ENCODE results near the gene TMEM120B. TPM values are rescaled to one million over a fixed set of nuclear protein-coding genes. Genes with fewer than 3 reads are reported as not detected.
"Not testable (repeated sequence)": the region's sequence is repeated elsewhere in the genome, so short reads cannot be mapped to it uniquely, and the experiment has no call there.

The TMEM120B gene
- total RNA-seq, 1 donor from 2014 or later: 3.9 TPM

GRCh38 chr12:121701667-121702277 is 10.8 kb upstream of the TMEM120B start:
- Histone ChIP-seq H3K27ac (no peak overlapping the region), H3K4me3 (no peak overlapping the region), H3K4me1 (no peaks in the 10 kb centered on the region), H3K27me3 (no peaks in the 10 kb centered on the region), H3K9me3 (no peaks in the 10 kb centered on the region), H3K36me3 (no peaks in the 10 kb centered on the region)
- intact Hi-C loops (cut with DNase I): loop anchor here (5.0 kb wide), 1 partner anchor 76 kb away; no protein-coding TSS in a partner anchor
- DNase-seq (ENCODE audit: extremely low spot score in 2 of 2): no peak
- TF ChIP-seq POLR2A (IDR thresholded peaks at IDR 0.05): no peak
- no peak for TF ChIP-seq CTCF (IDR thresholded peaks at IDR 0.05)
- TF ChIP-seq POLR2AphosphoS5 (IDR thresholded peaks at IDR 0.05; ENCODE audit: insufficient read depth in 1 of 2, low read depth in 1 of 2): no peak

GRCh38 chr12:121702944-121703343 is 9.6 kb upstream of the TMEM120B start:
- intact Hi-C loops (cut with DNase I): loop anchor here (5.0 kb wide), 1 partner anchor 74 kb away; no protein-coding TSS in a partner anchor
- no peak overlapping the region for H3K27ac ChIP-seq
- no peaks in the 10 kb centered on the region for H3K27me3 ChIP-seq
- no peak overlapping the region for H3K4me3 ChIP-seq
- TF ChIP-seq POLR2A (IDR thresholded peaks at IDR 0.05) (no peak), CTCF (IDR thresholded peaks at IDR 0.05) (no peak), POLR2AphosphoS5 (IDR thresholded peaks at IDR 0.05; ENCODE audit: insufficient read depth in 1 of 2, low read depth in 1 of 2) (no peak)
- DNase-seq (ENCODE audit: extremely low spot score in 2 of 2): no peak
- no peaks in the 10 kb centered on the region for H3K4me1 ChIP-seq
- H3K9me3 ChIP-seq: no peaks in the 10 kb centered on the region
- H3K36me3 ChIP-seq: no peaks in the 10 kb centered on the region

- no peak for DNase-seq (ENCODE audit: extremely low spot score in 2 of 2)
- Histone ChIP-seq H3K4me1 (no peaks in the 10 kb centered on the region), H3K27me3 (no peaks in the 10 kb centered on the region), H3K9me3 (no peaks in the 10 kb centered on the region), H3K4me3 (no peak overlapping the region), H3K36me3 (no peaks in the 10 kb centered on the region), H3K27ac (no peak overlapping the region)
- no peak for TF ChIP-seq POLR2A (IDR thresholded peaks at IDR 0.05)
- TF ChIP-seq POLR2AphosphoS5 (IDR thresholded peaks at IDR 0.05; ENCODE audit: insufficient read depth in 1 of 2, low read depth in 1 of 2): no peak
- TF ChIP-seq CTCF (IDR thresholded peaks at IDR 0.05): no peak
- intact Hi-C loops (cut with DNase I): loop anchor here (5.0 kb wide), 1 partner anchor 192 kb away; no protein-coding TSS in a partner anchor
These were observed 7.0 kb upstream of the TMEM120B start for GRCh38 chr12:121705514-121705913.

- no peak for DNase-seq (ENCODE audit: extremely low spot score in 2 of 2)
- Histone ChIP-seq H3K4me3 (no peak overlapping the region), H3K36me3 (no peaks in the 10 kb centered on the region), H3K4me1 (peaks cover 18% of the 10 kb centered on the region), H3K27ac (no peak overlapping the region), H3K9me3 (no peaks in the 10 kb centered on the region), H3K27me3 (no peaks in the 10 kb centered on the region)
- intact Hi-C loops (cut with DNase I): loop anchor here (5.0 kb wide), 1 partner anchor 189 kb away; no protein-coding TSS in a partner anchor
- no peak for TF ChIP-seq CTCF (IDR thresholded peaks at IDR 0.05)
- no peak for TF ChIP-seq POLR2A (IDR thresholded peaks at IDR 0.05)
- no peak for TF ChIP-seq POLR2AphosphoS5 (IDR thresholded peaks at IDR 0.05; ENCODE audit: insufficient read depth in 1 of 2, low read depth in 1 of 2)
These were observed 4.1 kb upstream of the TMEM120B start for GRCh38 chr12:121708313-121709063.

- H3K4me1 ChIP-seq: peaks cover 23% of the 10 kb centered on the region
- DNase-seq (ENCODE audit: extremely low spot score in 2 of 2); H3K36me3 ChIP-seq; H3K27me3 ChIP-seq; H3K27ac ChIP-seq; H3K4me3 ChIP-seq; H3K9me3 ChIP-seq: not testable (repeated sequence)
- intact Hi-C loops (cut with DNase I): loop anchor here (5.0 kb wide), 1 partner anchor 188 kb away; no protein-coding TSS in a partner anchor
These were observed 3.5 kb upstream of the TMEM120B start for GRCh38 chr12:121709064-121709424.
